HCT116 (cell line): ENCODE measurements around the gene FOXRED1. TPM values are rescaled to one million over a fixed set of nuclear protein-coding genes. Genes with fewer than 3 reads are reported as not detected.

ENCODE experiments used
- ATAC-seq: fragments of 200-7000 bp; cut with Tn5 transposase; 2 replicates; pipeline ENCODE4 v1.9.1; 2020; ENCODE audit warnings: mild to moderate bottlenecking, moderate library complexity
- BruUV-seq: library from RNA; stranded (reverse); fragments of 400-500 nt; replicated peaks from 2 replicates; lab custom pipeline; 2021; lab: Mats Ljungman, UMichigan
- CTCF ChIA-PET: fragments of 300-600 bp; sonication (Branson Sonifier 250); formaldehyde crosslinking; loops from one replicate; lab custom pipeline; 2021; ENCODE audit warnings: antibody characterized with exemption; lab: Charles Lee
- POLR2A ChIA-PET: fragments of 300-600, 350-600 bp; sonication (Branson Sonifier 250); formaldehyde crosslinking; loops from one replicate; lab custom pipeline; 2021; ENCODE audit warnings: antibody characterized with exemption; lab: Charles Lee
- RAD21 ChIA-PET, 2 experiments: fragments of 300-600 bp; sonication (Branson Sonifier 250); formaldehyde crosslinking; loops; one replicate each; lab custom pipeline; 2023; ENCODE audit warnings: low total read pairs in 2 of 2; ENCODE audit not compliant: uncharacterized antibody in 2 of 2, unreplicated experiment in 2 of 2, low non-redundant PET in 1 of 2; lab: Charles Lee
- DNase-seq: peaks from one replicate; pipeline ENCODE4 v3.0.0-alpha.2; 2010; ENCODE audit warnings: low read depth, low spot score
- H2AFZ ChIP-seq: fragments of 200-600 bp; shearing (Covaris generic), sonication (generic); 2 replicates; pipeline ENCODE4 v1.6.1; 2017; ENCODE audit warnings: low read depth, mixed run types, mixed read lengths, antibody characterized with exemption, low read length; ENCODE audit not compliant: poor library complexity, severe bottlenecking
- H3K27ac ChIP-seq: 2 replicates; pipeline ENCODE4 v1.5.1; 2012; ENCODE audit warnings: low read depth, low read length
- H3K27me3 ChIP-seq: fragments of 200-600 bp; sonication (generic); 2 replicates; pipeline ENCODE4 v1.6.1; 2016; ENCODE audit warnings: mixed run types, low read length, mixed read lengths; ENCODE audit not compliant: insufficient read depth
- H3K36me3 ChIP-seq, 2 experiments: fragments of 200-500 bp in 1 of 2; fragments of 200-600 bp in 1 of 2; sonication (Bioruptor generic) in 1 of 2; sonication (generic) in 1 of 2; 2 replicates each; pipeline versions ENCODE4 v1.5.1 to v1.6.1; 2014 to 2016; ENCODE audit warnings: low read length in 2 of 2, inconsistent platforms in 1 of 2, mixed read lengths in 1 of 2, mixed run types in 1 of 2; ENCODE audit not compliant: insufficient read depth in 2 of 2, control insufficient read depth in 1 of 2
- H3K4me1 ChIP-seq, 2 experiments: fragments of 200-600 bp in 1 of 2; sonication (generic) in 1 of 2; 2 replicates each; pipeline versions ENCODE4 v1.5.1 to v1.6.1; 2012 to 2017; ENCODE audit warnings: low read length in 2 of 2, inconsistent platforms in 1 of 2, mild to moderate bottlenecking in 1 of 2, mixed read lengths in 1 of 2, mixed run types in 1 of 2, moderate library complexity in 1 of 2; ENCODE audit not compliant: insufficient read depth in 2 of 2, control insufficient read depth in 1 of 2
- H3K4me2 ChIP-seq: fragments of 200-600 bp; sonication (generic); 2 replicates; pipeline ENCODE4 v1.6.1; 2017; ENCODE audit warnings: mixed run types, low read length, mixed read lengths
- H3K4me3 ChIP-seq, 2 experiments: fragments of 200-600 bp in 1 of 2; sonication (generic) in 1 of 2; replicated peaks in 1 of 2; 2 replicates each; pipeline ENCODE4 v1.5.1; 2011 to 2016; ENCODE audit warnings: low read length in 2 of 2, control low read depth in 1 of 2, low read depth in 1 of 2, mild to moderate bottlenecking in 1 of 2, mixed read lengths in 1 of 2, mixed run types in 1 of 2
- H3K79me2 ChIP-seq: fragments of 200-600 bp; sonication (generic); 2 replicates; pipeline ENCODE4 v1.6.1; 2017; ENCODE audit warnings: mild to moderate bottlenecking, mixed run types, low read length, moderate library complexity, mixed read lengths; ENCODE audit not compliant: insufficient read depth
- H3K9ac ChIP-seq: fragments of 200-600 bp; sonication (generic); 2 replicates; pipeline ENCODE4 v1.6.1; 2016; ENCODE audit warnings: low read length, mixed read lengths
- H3K9me2 ChIP-seq: fragments of 200-600 bp; sonication (generic), shearing (Covaris generic); 2 replicates; pipeline ENCODE4 v1.6.1; 2017; ENCODE audit warnings: mixed run types, mild to moderate bottlenecking, moderate library complexity; ENCODE audit not compliant: insufficient read depth
- H3K9me3 ChIP-seq, 2 experiments: fragments of 200-500 bp in 1 of 2; fragments of 200-600 bp in 1 of 2; sonication (Bioruptor generic) in 1 of 2; sonication (generic) in 1 of 2; 2 replicates each; pipeline ENCODE4 v1.6.1; 2014 to 2017; ENCODE audit warnings: low read length in 2 of 2, mixed read lengths in 2 of 2, inconsistent platforms in 1 of 2, low read depth in 1 of 2, mild to moderate bottlenecking in 1 of 2, mixed run types in 1 of 2, moderate library complexity in 1 of 2; ENCODE audit not compliant: control insufficient read depth in 1 of 2, insufficient read depth in 1 of 2
- H4K20me1 ChIP-seq: fragments of 200-600 bp; sonication (generic), shearing (Covaris generic); 2 replicates; pipeline ENCODE4 v1.6.1; 2017; ENCODE audit warnings: mixed run types, mild to moderate bottlenecking, moderate library complexity; ENCODE audit not compliant: insufficient read depth
- CEBPB ChIP-seq: IDR thresholded peaks from 2 replicates; pipeline ENCODE4 v1.6.1; 2012; ENCODE audit warnings: low read depth
- ELF1 ChIP-seq: IDR thresholded peaks from 2 replicates; pipeline ENCODE4 v1.6.1; 2012; ENCODE audit warnings: low read depth, borderline replicate concordance
- FOSL1 ChIP-seq: IDR thresholded peaks from 2 replicates; pipeline ENCODE4 v1.6.1; 2012; ENCODE audit warnings: low read depth
- POLR2AphosphoS5 ChIP-seq: IDR thresholded peaks from 2 replicates; pipeline ENCODE4 v1.6.1; 2011; ENCODE audit warnings: mild to moderate bottlenecking, low read depth, low read length, moderate library complexity
- SIN3A ChIP-seq: IDR thresholded peaks from 2 replicates; pipeline ENCODE4 v1.6.1; 2012; ENCODE audit warnings: low read depth
- SP1 ChIP-seq: IDR thresholded peaks from 2 replicates; pipeline ENCODE4 v1.6.1; 2012; ENCODE audit warnings: low read depth
- SRF ChIP-seq: IDR thresholded peaks from 2 replicates; pipeline ENCODE4 v1.6.1; 2012; ENCODE audit warnings: low read depth
- intact Hi-C: fragments of 100-400 bp; cut with micrococcal nuclease; formaldehyde crosslinking; loops from 2 replicates; pipeline ENCODE4 v1.10.0; 2022
- total RNA-seq: library from RNA; stranded (reverse); gene quantifications from one replicate; pipeline ENCODE4 v1.2.1, GENCODE V29; 2021; ENCODE audit not compliant: unreplicated experiment
- TF ChIP-seq, protein P1 (sequence below): IDR thresholded peaks from 2 replicates; pipeline ENCODE4 v1.6.1; 2012
- TF ChIP-seq, protein P2 (sequence below): IDR thresholded peaks from 2 replicates; pipeline ENCODE4 v1.6.1; 2012; ENCODE audit warnings: low read depth

FOXRED1 gene
- total RNA-seq, 1 experiment from 2014 or later, result 41.3 TPM

DNA sequence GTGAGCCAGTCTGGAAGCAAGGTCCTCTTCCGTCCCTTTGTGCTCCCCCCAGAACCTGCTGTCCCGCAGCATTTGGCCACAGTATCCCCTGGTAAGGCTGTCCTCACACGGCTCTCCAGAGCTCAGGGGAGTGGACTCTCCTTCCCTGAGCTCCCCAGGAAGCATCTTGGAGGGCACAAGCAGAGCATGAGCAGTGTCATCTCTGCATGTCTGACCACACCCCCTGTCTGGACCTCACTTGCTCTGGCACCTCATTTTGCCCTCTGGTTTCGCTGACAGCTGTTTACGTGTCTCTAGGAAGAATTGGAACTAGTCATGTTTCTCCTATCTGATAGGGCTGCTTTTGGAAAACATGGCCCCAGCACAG, 50.4 kb downstream of the FOXRED1 start:
- Histone ChIP-seq H3K9me2 (no peaks in the 10 kb centered on the region), H3K36me3 (no peaks in the 10 kb centered on the region), H3K4me3 (no peak overlapping the region), H3K27me3 (no peaks in the 10 kb centered on the region), H3K4me2 (no peak overlapping the region), H3K4me1 (peaks cover 6 to 15% of the 10 kb centered on the region in 2 experiments), H3K9me3 (no peaks in the 10 kb centered on the region), H3K9ac (no peak overlapping the region), H4K20me1 (no peaks in the 10 kb centered on the region), H3K27ac (no peak overlapping the region), H2AFZ (no peak overlapping the region), H3K79me2 (no peaks in the 10 kb centered on the region)
- ChIA-PET RAD21 (no interaction called here), CTCF (interaction anchor here (1.1 to 2.0 kb wide), 2 partner anchors 9 to 161 kb away, joined by 3 to 6 read pairs; no protein-coding TSS in a partner anchor), POLR2A (interaction anchor here (0.7 kb wide), 1 partner anchor 9 kb away, joined by 3 read pairs; no protein-coding TSS in a partner anchor)
- ATAC-seq (no peak), DNase-seq (no peak)
- intact Hi-C loops, result loop anchor here (10.0 kb wide), 1 partner anchor 285 kb away; no protein-coding TSS in a partner anchor
- no TSS peak for BruUV-seq
- TF ChIP-seq FOSL1 (no peak), SRF (no peak), SP1 (no peak), POLR2AphosphoS5 (no peak), ELF1 (no peak), SIN3A (no peak), CEBPB (no peak)
- TF ChIP-seq, protein P1, sequence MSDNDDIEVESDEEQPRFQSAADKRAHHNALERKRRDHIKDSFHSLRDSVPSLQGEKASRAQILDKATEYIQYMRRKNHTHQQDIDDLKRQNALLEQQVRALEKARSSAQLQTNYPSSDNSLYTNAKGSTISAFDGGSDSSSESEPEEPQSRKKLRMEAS, result no peak
- TF ChIP-seq, protein P2, sequence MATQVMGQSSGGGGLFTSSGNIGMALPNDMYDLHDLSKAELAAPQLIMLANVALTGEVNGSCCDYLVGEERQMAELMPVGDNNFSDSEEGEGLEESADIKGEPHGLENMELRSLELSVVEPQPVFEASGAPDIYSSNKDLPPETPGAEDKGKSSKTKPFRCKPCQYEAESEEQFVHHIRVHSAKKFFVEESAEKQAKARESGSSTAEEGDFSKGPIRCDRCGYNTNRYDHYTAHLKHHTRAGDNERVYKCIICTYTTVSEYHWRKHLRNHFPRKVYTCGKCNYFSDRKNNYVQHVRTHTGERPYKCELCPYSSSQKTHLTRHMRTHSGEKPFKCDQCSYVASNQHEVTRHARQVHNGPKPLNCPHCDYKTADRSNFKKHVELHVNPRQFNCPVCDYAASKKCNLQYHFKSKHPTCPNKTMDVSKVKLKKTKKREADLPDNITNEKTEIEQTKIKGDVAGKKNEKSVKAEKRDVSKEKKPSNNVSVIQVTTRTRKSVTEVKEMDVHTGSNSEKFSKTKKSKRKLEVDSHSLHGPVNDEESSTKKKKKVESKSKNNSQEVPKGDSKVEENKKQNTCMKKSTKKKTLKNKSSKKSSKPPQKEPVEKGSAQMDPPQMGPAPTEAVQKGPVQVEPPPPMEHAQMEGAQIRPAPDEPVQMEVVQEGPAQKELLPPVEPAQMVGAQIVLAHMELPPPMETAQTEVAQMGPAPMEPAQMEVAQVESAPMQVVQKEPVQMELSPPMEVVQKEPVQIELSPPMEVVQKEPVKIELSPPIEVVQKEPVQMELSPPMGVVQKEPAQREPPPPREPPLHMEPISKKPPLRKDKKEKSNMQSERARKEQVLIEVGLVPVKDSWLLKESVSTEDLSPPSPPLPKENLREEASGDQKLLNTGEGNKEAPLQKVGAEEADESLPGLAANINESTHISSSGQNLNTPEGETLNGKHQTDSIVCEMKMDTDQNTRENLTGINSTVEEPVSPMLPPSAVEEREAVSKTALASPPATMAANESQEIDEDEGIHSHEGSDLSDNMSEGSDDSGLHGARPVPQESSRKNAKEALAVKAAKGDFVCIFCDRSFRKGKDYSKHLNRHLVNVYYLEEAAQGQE, result no peak
